ENCODE data around the gene PANK4.

DNA sequence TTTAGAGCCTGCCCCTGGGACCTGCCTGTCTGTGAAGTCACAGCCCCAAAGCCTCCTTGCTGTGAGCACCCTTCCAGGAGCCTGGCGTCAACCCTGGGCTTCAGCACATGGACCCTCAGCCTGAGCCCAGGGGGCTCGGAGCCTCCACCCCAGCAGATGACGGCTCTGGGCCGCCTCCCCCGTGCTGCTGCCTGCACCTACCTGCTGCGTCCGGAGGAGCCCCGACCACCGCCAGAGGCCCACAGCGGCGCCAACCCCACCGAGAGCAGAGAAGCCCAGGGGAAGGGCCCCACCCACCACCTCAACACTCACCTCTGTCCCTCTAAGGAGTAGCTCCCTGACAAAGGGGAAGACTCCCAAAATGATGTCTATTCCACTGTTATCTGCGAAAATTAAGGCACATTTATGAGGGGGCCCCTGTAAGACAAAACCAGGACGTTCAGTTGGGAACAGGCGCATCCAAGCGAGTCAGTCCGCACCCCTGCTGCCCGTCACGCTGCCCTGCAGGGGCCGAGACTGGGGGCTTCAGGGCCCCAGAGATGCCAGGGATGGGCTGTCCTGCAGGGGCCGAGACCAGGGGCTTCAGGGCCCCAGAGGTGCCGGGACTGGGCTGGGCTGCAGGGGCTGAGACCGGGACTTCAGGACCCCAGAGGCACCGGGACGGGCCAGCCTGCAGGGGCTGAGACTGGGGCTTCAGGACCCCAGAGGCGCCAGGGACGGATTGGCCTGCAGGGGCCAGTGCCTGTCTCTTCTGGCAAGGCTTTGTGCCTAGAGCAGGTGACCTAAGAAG lies 15.8 kb downstream of the PANK4 start:
- TF ChIP-seq, protein P1, sequence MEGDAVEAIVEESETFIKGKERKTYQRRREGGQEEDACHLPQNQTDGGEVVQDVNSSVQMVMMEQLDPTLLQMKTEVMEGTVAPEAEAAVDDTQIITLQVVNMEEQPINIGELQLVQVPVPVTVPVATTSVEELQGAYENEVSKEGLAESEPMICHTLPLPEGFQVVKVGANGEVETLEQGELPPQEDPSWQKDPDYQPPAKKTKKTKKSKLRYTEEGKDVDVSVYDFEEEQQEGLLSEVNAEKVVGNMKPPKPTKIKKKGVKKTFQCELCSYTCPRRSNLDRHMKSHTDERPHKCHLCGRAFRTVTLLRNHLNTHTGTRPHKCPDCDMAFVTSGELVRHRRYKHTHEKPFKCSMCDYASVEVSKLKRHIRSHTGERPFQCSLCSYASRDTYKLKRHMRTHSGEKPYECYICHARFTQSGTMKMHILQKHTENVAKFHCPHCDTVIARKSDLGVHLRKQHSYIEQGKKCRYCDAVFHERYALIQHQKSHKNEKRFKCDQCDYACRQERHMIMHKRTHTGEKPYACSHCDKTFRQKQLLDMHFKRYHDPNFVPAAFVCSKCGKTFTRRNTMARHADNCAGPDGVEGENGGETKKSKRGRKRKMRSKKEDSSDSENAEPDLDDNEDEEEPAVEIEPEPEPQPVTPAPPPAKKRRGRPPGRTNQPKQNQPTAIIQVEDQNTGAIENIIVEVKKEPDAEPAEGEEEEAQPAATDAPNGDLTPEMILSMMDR (conservative IDR thresholded peaks at IDR 0.05): no peak
- no peak for TF ChIP-seq EZH2 (IDR thresholded peaks at IDR 0.05; ENCODE audit: low read depth)
